GM21423 (cell line): Measurements from ENCODE around the gene RUNX1.
A peak's percentile ranks its signal among the peaks of the same experiment; 100 is the strongest.
"Not testable (repeated sequence)": the region's sequence is repeated elsewhere in the genome, so short reads cannot be mapped to it uniquely, and the experiment has no call there.

ENCODE experiments used
- ATAC-seq: cut with Tn5 transposase; IDR thresholded peaks from one replicate; pipeline ENCODE4 v1.9.1; 2021; ENCODE audit warnings: mild to moderate bottlenecking, moderate library complexity; ENCODE audit not compliant: unreplicated experiment

The RUNX1 gene

DNA sequence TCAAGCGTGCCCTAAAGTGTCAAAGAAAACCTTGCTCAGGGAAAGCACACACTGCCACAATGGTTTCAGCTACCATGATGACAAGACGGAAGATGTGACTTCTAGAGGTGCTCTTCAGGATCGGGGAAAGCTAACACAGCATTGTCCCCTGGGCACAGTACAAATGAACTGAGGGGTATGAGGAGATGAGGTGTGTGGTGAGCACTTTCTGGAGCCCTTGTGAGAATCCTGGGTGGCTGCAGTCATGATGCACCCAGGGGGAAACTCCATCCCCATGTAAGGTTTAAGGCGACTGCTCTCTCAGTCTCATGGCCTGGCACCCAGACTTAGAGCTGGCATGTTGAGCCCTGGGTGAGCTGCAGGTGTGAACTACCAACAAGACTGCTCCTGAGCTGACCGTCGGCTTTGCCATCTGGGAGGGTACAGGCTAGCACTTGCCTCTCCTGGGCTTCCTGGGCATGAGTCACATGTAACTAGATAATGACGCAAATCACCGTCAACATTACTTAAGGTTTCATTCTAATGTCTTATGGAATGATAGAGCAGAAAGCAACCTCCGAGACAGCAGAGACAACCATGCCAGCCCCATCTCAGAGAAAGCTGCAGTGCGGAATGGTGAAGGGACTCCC lies 235.7 kb downstream of the RUNX1 start:
- ATAC-seq, result no peak

DNA sequence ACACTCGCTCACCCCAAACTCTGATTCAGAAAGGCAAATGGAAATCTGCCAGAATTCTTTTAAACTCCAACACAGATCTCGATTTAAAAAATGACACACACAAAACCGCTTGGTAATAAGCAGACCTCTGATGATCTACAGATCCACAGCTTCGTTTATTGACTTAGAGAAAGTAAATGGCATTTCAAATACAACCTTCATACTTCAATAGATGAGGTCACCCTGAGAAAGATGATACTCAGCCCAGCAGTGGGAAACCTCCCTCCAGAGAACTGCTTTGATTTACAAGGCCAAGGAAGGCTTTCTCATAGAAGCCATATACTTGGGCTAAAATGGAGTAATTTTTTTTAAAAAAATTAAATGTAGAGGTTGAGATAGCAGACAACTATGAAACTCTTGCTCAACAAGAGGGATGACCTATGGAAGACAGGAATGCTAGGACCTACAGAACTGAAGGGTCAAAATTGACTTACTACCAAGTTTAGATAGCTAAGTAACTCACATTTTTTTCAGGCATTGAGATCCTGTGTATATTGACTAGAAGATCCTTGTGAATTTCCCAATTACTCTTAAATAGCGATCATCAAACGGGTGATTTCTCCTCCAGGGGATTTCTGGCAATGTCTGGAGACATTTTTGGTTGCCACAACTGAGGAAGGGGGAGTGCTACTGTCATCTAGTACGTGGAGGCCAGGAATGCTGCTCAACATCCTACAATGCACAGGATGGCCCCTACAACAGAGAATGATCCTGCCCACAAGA lies 236.4 kb downstream of the RUNX1 start:
- no peak for ATAC-seq

DNA sequence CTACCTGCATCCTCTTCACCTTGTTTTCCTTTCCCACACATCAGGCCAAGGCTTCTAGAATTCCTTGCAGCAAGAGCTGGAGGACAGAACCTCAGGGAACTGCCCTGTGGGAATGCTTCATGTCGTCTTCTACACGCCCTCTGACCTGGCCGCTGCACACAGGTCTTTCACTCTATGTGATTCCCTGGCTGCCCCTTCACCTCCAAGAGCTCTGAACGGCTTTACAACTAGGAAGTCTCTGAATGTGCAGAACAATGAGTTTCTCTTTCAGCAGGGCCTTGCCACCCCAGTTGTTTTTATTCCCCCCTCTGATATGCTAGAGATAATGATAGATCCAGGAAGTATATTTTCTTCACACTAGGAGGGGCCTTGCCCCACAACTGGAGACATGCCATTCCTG lies 237.7 kb downstream of the RUNX1 start:
- no peak for ATAC-seq

GRCh38 chr21:34810786-34811185 lies 238.3 kb downstream of the RUNX1 start:
- ATAC-seq, result no peak

DNA sequence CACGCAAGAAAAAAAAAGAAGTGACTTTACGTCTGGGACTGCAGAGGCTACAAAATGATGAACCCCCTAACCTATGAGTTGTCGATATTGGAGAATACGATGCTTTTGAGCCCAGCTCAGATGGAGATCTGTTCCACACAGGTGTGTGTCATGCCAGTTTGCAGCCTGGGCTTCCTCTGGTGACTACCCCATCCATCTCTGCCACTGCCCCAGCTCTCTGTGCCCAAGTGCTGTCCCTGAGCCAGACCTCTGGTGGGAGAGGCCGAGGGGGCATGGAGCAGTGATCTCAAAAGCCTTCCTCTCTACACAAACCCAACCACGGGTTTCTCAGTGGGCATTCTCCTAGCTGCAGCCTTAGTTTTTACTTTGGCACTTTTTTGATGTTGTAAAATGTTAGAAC lies 239.3 kb downstream of the RUNX1 start:
- no peak for ATAC-seq

GRCh38 chr21:34808569-34809204 lies 240.4 kb downstream of the RUNX1 start:
- ATAC-seq, result no peak

- ATAC-seq, result peak; percentile 23
These were observed 241.1 kb downstream of the RUNX1 start for GRCh38 chr21:34807881-34808568.

- ATAC-seq, result peak; percentile 58
These were observed 241.8 kb downstream of the RUNX1 start for GRCh38 chr21:34807146-34807880.

DNA sequence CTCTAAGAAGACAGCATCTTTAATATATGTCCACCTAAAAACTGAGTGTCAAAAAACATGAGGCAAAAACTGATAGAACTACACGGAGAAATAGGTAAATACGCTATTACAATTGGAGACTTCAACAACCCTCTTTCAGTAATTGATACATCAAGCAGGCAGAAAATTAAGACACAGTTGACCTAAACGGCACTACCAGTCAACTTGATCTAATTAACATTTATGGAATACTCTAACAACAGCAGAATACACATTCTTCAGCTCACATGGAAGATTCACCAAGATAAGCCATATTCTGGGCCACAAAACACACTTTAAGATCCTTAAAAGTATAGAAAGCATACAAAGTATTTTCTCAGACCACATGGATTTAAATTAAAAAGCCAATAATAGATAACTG lies 242.7 kb downstream of the RUNX1 start:
- no peak for ATAC-seq

- no peak for ATAC-seq
These were observed 243.9 kb downstream of the RUNX1 start for GRCh38 chr21:34805157-34805556.

- ATAC-seq, result not testable (repeated sequence)
These were observed 244.5 kb downstream of the RUNX1 start for GRCh38 chr21:34804584-34804983.

GRCh38 chr21:34803782-34804370 lies 245.2 kb downstream of the RUNX1 start:
- no peak for ATAC-seq

DNA sequence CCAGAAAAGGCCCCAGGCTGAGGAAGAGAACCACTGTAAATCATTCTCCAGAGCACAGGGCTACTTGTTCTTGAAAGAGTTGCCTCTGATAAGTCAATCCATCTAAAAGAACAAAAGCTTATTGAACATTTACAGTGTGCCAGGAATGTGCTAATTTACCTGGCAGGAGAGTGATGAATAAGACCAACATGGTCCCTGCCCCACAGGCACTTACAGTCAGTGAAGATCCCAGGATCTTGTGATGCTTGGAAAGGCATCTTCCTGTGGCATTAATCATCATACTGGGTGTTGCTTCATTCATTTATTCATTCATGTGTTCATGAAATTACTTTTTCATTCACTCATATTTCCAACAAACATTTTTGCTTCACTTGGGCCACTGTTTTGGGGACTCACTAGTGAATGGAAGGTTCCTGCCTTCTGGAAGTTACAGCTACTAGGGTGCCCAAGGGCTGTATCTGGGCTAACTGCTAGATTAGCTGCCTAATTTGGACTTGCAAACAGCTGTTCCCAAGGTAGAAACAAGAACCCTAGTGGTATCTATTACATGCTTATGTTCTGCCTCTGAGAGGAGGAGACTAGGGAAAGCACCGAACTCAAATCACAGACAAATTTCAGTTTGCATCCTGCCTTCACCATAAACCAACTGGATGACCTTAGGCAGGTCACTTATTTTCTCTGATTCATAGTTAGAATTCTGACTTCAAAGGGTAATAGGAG lies 246.8 kb downstream of the RUNX1 start:
- no peak for ATAC-seq

DNA sequence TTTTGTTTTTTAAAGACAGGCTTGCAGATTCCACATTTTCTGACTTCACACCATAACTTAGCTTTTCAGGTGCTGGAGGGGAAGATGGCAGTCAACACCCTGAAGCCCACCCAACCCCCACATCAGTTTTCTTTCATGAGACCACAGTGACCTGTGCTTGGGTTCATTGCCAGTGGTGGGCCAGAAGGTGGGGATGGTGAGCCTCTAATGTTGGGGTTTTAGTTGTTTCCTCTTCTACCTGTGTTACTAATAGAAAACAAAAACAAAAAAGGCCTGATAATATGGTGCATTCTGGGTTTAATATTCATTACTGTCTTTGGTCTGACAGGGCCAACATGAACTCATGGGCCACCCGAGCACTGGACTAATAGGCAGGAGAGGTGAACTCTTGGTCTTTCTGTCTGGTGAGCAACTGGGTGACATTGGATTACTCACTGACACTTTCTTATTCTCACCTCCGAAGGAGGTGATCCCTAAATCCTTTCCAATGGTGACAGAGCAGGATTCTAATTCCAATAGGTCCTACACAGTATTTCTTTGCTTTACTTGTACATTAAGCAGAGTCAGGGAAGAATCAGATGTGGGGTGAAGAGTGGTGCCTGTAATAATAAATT lies 247.5 kb downstream of the RUNX1 start:
- peak; percentile 58 for ATAC-seq

GRCh38 chr21:34800797-34801518 lies 248.1 kb downstream of the RUNX1 start:
- ATAC-seq, result no peak

DNA sequence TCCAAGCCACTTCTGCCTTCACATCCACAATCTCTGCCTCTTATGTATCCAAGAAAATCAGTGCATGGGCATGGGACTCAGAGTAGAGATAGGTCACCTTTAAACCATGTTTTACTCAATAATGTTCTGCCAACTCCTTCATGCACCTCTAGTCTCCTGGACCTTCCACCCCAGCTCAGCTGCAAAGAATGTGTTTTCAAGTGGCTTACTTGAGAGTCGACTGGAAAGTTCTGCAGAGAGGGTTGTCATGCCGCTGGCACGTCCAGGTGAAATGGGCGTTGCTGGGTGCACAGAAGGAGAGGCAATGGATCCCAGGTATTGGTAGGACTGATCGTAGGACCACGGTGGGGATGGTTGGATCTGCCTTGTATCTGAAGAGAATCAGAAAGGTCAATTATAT lies 250.0 kb downstream of the RUNX1 start:
- ATAC-seq, result no peak

GRCh38 chr21:34797921-34798535 lies 251.1 kb downstream of the RUNX1 start:
- no peak for ATAC-seq

DNA sequence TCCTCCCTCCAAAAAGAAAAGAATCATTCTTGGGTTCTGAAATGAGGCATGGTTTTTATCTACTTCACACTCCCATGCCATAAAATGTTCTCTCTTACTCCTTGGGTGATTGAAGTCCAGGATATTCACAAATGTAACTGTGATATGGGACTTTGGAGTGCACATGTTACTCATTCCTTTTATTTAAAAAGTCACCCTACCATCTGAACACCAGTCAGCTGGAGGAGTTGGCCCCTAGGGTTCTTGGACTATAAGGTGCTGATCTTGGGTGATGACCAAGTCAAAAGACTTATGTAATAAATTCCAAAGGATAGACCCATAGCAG lies 251.9 kb downstream of the RUNX1 start:
- ATAC-seq, result no peak
